ENCODE results near the gene MYRIP.

Gene MYRIP

DNA sequence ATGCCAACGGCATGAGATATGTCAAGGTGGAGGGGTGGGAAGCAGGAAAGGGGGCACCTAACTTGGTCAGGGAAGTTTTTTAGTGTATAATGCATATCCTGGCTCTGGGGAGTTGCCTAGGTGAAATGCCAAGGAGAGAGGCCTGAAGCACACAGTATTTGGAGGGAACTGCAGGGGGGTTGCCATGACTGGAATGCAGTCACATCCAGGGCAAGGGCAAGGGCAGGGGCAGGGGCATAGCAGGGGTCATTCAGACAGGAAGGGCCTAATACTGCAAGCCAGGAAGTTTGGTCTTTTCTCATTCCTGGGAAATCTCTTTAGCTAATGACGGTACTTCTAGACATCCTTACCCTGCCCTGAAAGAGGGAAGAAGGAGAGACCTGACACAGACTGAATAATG is 60.5 kb downstream of the MYRIP start:
- no peak overlapping the region for H3K4me3 ChIP-seq (ENCODE audit: insufficient read depth, low read length, poor library complexity, severe bottlenecking)
- H3K9me3 ChIP-seq (ENCODE audit: insufficient read depth, low read length) = no peaks in the 10 kb centered on the region
- H2AFZ ChIP-seq (ENCODE audit: low read depth, low read length, severe bottlenecking) = no peak overlapping the region
- TF ChIP-seq EZH2phosphoT487 (conservative IDR thresholded peaks at IDR 0.05; ENCODE audit: low read length) = no peak
- TF ChIP-seq, protein P1, sequence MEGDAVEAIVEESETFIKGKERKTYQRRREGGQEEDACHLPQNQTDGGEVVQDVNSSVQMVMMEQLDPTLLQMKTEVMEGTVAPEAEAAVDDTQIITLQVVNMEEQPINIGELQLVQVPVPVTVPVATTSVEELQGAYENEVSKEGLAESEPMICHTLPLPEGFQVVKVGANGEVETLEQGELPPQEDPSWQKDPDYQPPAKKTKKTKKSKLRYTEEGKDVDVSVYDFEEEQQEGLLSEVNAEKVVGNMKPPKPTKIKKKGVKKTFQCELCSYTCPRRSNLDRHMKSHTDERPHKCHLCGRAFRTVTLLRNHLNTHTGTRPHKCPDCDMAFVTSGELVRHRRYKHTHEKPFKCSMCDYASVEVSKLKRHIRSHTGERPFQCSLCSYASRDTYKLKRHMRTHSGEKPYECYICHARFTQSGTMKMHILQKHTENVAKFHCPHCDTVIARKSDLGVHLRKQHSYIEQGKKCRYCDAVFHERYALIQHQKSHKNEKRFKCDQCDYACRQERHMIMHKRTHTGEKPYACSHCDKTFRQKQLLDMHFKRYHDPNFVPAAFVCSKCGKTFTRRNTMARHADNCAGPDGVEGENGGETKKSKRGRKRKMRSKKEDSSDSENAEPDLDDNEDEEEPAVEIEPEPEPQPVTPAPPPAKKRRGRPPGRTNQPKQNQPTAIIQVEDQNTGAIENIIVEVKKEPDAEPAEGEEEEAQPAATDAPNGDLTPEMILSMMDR (IDR thresholded peaks at IDR 0.05; ENCODE audit: insufficient read depth, low read length, poor library complexity, severe bottlenecking) = no peak
- H3K36me3 ChIP-seq (ENCODE audit: low read length) = no peaks in the 10 kb centered on the region
- no peaks in the 10 kb centered on the region for H3K27me3 ChIP-seq (ENCODE audit: low read length)
- H3F3A ChIP-seq (ENCODE audit: insufficient read depth) = no peaks in the 10 kb centered on the region
- H3K9me2 ChIP-seq (replicated peaks; ENCODE audit: insufficient read depth, low read length) = no peaks in the 10 kb centered on the region
- no peak overlapping the region for H3K9ac ChIP-seq (ENCODE audit: low read length)
- no peaks in the 10 kb centered on the region for H4K20me1 ChIP-seq (ENCODE audit: low read depth, low read length)
- H3K27ac ChIP-seq (ENCODE audit: low read depth, low read length) = no peak overlapping the region
- no peak overlapping the region for H3K4me2 ChIP-seq (ENCODE audit: low read depth, low read length, poor library complexity, severe bottlenecking)
- no peaks in the 10 kb centered on the region for H3K79me2 ChIP-seq (ENCODE audit: insufficient read depth, low read length)

DNA sequence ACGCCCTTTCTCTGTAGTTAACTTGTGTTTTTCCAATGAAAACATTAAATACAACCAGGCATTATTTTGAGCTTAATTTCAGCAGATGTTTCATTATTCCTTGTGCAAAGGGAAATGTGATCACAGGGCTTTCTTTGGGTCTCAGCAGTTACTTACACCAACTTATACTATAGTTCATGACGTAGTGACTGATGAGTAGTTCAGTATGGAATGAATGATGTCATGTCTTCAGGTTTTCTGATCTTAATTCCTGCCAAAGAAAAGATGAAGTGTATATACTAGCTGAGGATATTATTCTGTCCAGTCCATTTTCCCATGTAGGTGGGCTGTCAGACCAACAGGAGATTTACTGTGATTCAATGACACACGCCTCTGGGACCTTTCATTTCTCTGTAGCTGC is 61.3 kb downstream of the MYRIP start:
- Histone ChIP-seq H2AFZ (ENCODE audit: low read depth, low read length, severe bottlenecking) (no peak overlapping the region), H3K4me2 (ENCODE audit: low read depth, low read length, poor library complexity, severe bottlenecking) (no peak overlapping the region), H3F3A (ENCODE audit: insufficient read depth) (no peaks in the 10 kb centered on the region), H4K20me1 (ENCODE audit: low read depth, low read length) (no peaks in the 10 kb centered on the region), H3K9me3 (ENCODE audit: insufficient read depth, low read length) (no peaks in the 10 kb centered on the region), H3K9ac (ENCODE audit: low read length) (no peak overlapping the region), H3K36me3 (ENCODE audit: low read length) (no peaks in the 10 kb centered on the region), H3K27ac (ENCODE audit: low read depth, low read length) (no peak overlapping the region), H3K9me2 (replicated peaks; ENCODE audit: insufficient read depth, low read length) (no peaks in the 10 kb centered on the region), H3K27me3 (ENCODE audit: low read length) (no peaks in the 10 kb centered on the region), H3K79me2 (ENCODE audit: insufficient read depth, low read length) (no peaks in the 10 kb centered on the region), H3K4me3 (ENCODE audit: insufficient read depth, low read length, poor library complexity, severe bottlenecking) (no peak overlapping the region)
- TF ChIP-seq, protein P1 (IDR thresholded peaks at IDR 0.05; ENCODE audit: insufficient read depth, low read length, poor library complexity, severe bottlenecking) = no peak
- no peak for TF ChIP-seq EZH2phosphoT487 (conservative IDR thresholded peaks at IDR 0.05; ENCODE audit: low read length)

DNA sequence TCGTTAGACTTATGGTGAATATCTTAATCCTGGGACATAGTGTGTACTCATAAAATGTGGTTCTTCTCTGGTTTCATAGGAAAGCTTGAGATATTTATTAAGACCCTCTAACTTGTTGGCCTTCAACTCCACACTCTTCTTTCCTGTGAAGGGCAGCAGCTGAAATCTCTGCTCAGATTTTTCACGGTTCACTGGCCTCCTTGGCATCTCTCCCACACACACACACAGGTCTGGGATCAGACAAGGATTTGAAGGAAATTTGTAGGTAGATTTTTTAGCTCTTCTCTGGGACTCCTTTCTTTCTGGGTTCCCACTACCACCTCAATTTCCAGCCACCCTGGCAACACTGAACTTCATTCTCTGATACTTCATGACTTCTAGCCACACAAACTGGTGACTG is 70.2 kb downstream of the MYRIP start:
- TF ChIP-seq, protein P1 (IDR thresholded peaks at IDR 0.05; ENCODE audit: insufficient read depth, low read length, poor library complexity, severe bottlenecking) = no peak
- TF ChIP-seq EZH2phosphoT487 (conservative IDR thresholded peaks at IDR 0.05; ENCODE audit: low read length) = no peak
- H3K4me3 ChIP-seq (ENCODE audit: insufficient read depth, low read length, poor library complexity, severe bottlenecking) = no peak overlapping the region
- no peaks in the 10 kb centered on the region for H3K9me2 ChIP-seq (replicated peaks; ENCODE audit: insufficient read depth, low read length)
- H3K4me2 ChIP-seq (ENCODE audit: low read depth, low read length, poor library complexity, severe bottlenecking) = no peak overlapping the region
- H3K79me2 ChIP-seq (ENCODE audit: insufficient read depth, low read length) = no peaks in the 10 kb centered on the region
- no peaks in the 10 kb centered on the region for H3F3A ChIP-seq (ENCODE audit: insufficient read depth)
- no peaks in the 10 kb centered on the region for H4K20me1 ChIP-seq (ENCODE audit: low read depth, low read length)
- H3K36me3 ChIP-seq (ENCODE audit: low read length) = no peaks in the 10 kb centered on the region
- H2AFZ ChIP-seq (ENCODE audit: low read depth, low read length, severe bottlenecking) = no peak overlapping the region
- no peaks in the 10 kb centered on the region for H3K9me3 ChIP-seq (ENCODE audit: insufficient read depth, low read length)
- H3K9ac ChIP-seq (ENCODE audit: low read length) = no peak overlapping the region
- H3K27me3 ChIP-seq (ENCODE audit: low read length) = no peaks in the 10 kb centered on the region
- H3K27ac ChIP-seq (ENCODE audit: low read depth, low read length) = no peak overlapping the region

Measured in SU-DHL-6 (cell line).